Uterus (tissue), 2 donors: ENCODE data around the gene SLCO2A1.

Experiments
- CTCF ChIP-seq, 4 experiments: fragments of 200-600 bp in 2 of 4; fragments of 450-650 bp in 2 of 4; sonication (generic) in 2 of 4; IDR thresholded peaks; one replicate each; pipeline ENCODE4 v1.5.1; 2016 to 2019; ENCODE audit warnings: antibody characterized with exemption in 4 of 4, mild to moderate bottlenecking in 2 of 4, moderate library complexity in 1 of 4
- POLR2A ChIP-seq, 2 donors: fragments of 450-650 bp; IDR thresholded peaks; one replicate each; pipeline ENCODE4 v1.6.1; 2016; ENCODE audit warnings: antibody characterized with exemption in 2 of 2, mild to moderate bottlenecking in 1 of 2, moderate library complexity in 1 of 2

GRCh38 chr3:133943639-133944141, 86.0 kb downstream of the SLCO2A1 start:
- no peak for TF ChIP-seq POLR2A (IDR thresholded peaks at IDR 0.05)
- no peak for TF ChIP-seq CTCF (IDR thresholded peaks at IDR 0.05)
